GM18526 (cell line): ENCODE measurements around the gene MTUS2.

ENCODE experiments used
- POLR2A ChIP-seq: IDR thresholded peaks from 3 replicates; pipeline ENCODE4 v1.6.1; 2011; ENCODE audit not compliant: insufficient read length; ENCODE audit errors: extremely low read depth

The MTUS2 gene

GRCh38 chr13:28820099-28821051 lies at the start of gene MTUS2:
Gene MTUS2 (plus strand): TSS chr13:28820339.
- TF ChIP-seq POLR2A: no peak

GRCh38 chr13:28778308-28779215 lies 41.6 kb upstream of the MTUS2 start:
- no peak for TF ChIP-seq POLR2A

GRCh38 chr13:28792992-28793391 lies 27.1 kb upstream of the MTUS2 start:
- no peak for TF ChIP-seq POLR2A

- no peak for TF ChIP-seq POLR2A
Measured at GRCh38 chr13:28794396-28794795, 25.7 kb upstream of the MTUS2 start.

GRCh38 chr13:28796938-28797257 lies 23.2 kb upstream of the MTUS2 start:
- TF ChIP-seq POLR2A: no peak

- TF ChIP-seq POLR2A: no peak
Measured at GRCh38 chr13:28805193-28805819, 14.8 kb upstream of the MTUS2 start.

GRCh38 chr13:28817204-28817603 lies 2.9 kb upstream of the MTUS2 start:
- no peak for TF ChIP-seq POLR2A

- TF ChIP-seq POLR2A: no peak
Measured at GRCh38 chr13:28819046-28819730, 951 bp upstream of the MTUS2 start.

GRCh38 chr13:28819735-28820098 lies 422 bp upstream of the MTUS2 start:
- no peak for TF ChIP-seq POLR2A

GRCh38 chr13:28822151-28822550 lies 2.0 kb downstream of the MTUS2 start:
- TF ChIP-seq POLR2A: no peak

GRCh38 chr13:28822801-28823200 lies 2.7 kb downstream of the MTUS2 start:
- no peak for TF ChIP-seq POLR2A

GRCh38 chr13:28825379-28825778 lies 5.2 kb downstream of the MTUS2 start:
- TF ChIP-seq POLR2A: no peak

GRCh38 chr13:28826368-28826767 lies 6.2 kb downstream of the MTUS2 start:
- no peak for TF ChIP-seq POLR2A

- no peak for TF ChIP-seq POLR2A
Measured at GRCh38 chr13:28830580-28830979, 10.4 kb downstream of the MTUS2 start.

GRCh38 chr13:28831117-28831516 lies 11.0 kb downstream of the MTUS2 start:
- no peak for TF ChIP-seq POLR2A
